GM21529 (cell line): ENCODE results near the gene NDUFA9.

Experiments
- ATAC-seq: cut with Tn5 transposase; IDR thresholded peaks from one replicate; pipeline ENCODE4 v1.9.1; 2021; ENCODE audit not compliant: unreplicated experiment

Gene NDUFA9

GRCh38 chr12:4648501-4649357 lies at the start of gene NDUFA9, which contains the start of gene AKAP3:
NDUFA9 (plus strand) TSS chr12:4649114; CDS start chr12:4649127, 13 bp downstream.
AKAP3 (minus strand) TSS chr12:4649051; CDS start chr12:4638196, 10,855 bp downstream.
- ATAC-seq = peak; percentile 77

DNA sequence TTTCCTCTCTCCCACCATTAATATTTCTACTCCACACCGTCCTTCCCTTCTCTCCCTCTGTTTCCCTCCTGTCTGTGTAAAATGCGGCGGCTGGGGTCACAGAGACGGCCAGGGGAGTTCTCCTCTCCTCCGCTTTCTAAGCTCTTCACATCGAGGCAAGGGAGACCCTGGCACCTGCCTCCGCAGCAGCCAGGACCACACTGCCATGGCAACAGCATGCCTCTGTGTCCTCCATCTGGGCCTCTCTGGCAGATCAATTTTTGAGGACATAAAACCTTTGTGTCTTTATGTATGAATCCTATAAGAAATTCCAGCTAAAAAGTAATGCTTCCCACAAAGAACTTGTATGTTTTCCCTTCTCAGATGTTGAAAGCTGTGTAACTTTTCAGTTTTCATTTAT lies 45.5 kb upstream of the NDUFA9 start:
- ATAC-seq = no peak

GRCh38 chr12:4603946-4604345 lies 45.0 kb upstream of the NDUFA9 start:
- ATAC-seq = no peak

DNA sequence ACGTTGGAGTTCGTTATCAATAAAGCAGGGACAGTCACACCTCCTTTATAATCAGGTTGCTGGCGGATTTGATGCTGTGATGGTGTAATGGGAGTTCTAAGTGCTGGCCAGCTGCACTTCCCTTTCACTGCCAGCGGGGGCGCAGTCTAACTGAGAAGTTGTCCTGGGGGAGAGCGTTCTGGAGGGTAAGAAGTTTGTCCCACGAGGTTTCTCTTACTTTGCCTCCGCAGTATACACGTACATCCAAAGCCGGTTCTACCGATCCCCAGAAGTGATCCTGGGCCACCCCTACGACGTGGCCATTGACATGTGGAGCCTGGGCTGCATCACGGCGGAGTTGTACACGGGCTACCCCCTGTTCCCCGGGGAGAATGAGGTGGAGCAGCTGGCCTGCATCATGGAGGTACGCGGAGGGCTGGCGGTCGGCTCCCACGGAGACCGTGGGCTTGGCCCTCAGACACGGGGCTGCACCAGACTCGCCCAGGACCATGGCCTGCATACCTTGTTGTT lies 44.2 kb upstream of the NDUFA9 start:
- peak; percentile 93 for ATAC-seq

DNA sequence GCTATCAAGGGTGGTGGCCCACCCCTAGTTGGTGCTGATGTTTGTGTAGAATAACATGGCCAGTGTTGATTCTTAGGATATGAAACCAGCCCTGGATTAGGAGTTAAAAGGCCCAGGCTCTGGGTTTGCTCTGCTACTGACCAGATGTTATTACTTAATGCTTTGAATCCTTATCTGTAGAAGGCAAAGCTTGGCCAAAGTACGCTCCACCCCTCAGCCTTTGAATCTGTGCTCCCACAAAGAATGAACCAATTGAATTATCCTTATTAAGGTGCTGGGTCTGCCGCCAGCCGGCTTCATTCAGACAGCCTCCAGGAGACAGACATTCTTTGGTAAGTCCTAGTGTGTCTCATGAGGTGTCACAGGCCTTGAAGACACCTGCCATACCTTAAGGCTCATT lies 41.9 kb upstream of the NDUFA9 start:
- no peak for ATAC-seq

GRCh38 chr12:4609071-4609470 lies 39.8 kb upstream of the NDUFA9 start:
- ATAC-seq = no peak

- no peak for ATAC-seq
Measured at GRCh38 chr12:4610481-4610880, 38.4 kb upstream of the NDUFA9 start.

GRCh38 chr12:4615667-4616066 lies 33.2 kb upstream of the NDUFA9 start:
- ATAC-seq = no peak

DNA sequence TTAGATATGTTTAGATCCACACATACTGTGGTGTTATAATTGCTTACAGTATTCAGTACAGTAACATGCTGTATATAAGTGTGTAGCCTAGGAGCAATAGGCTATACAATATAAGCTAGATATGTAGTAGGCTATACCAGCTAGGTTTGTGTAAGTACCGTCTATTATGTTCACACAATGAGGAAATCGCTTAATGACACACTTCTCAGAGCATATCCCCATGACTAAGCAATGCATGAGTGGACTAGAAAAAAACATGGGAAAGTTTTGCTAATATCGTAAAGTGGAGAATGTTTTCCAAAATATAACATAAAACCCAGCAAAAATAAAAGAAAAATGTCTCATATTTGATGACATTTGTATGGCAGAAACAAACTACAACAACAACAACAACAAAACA lies 27.4 kb upstream of the NDUFA9 start:
- no peak for ATAC-seq

DNA sequence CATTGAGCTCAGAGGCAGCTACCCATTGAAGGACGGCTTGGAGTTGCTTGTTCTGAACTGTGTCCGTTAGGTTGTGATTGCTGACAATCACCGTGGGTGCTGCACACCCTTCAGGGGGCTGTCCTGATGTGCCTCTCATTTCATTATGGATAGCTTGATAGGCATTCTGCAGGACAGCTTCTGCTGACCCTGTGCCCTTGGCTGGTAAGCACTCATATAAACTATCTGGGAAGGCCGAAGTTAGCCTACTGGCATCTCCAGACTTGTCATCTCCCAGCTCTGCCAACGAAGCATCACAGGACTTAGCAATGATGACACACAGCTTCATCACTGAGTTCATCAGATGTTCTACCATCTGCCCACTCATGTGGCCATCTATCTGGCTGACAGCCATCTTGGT lies 22.4 kb upstream of the NDUFA9 start:
- ATAC-seq = no peak

DNA sequence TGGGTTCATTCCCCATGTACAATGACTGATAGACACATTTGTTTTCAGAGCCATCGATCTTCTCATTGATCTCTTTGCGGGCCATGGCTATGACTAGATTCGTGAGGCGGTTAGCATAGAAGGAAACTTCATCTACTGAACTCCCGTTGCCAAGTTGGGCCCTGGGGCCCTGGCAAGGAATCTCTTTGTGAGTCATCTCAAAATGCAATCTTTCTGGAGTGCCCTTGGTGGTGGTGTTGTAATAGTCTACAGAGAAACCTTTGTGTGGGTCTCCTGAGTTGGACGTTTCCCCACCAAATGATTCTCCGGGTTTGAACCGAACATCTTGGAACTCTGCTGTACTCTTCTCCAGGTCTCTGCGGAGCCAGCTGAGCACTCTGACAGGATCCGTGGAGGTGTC lies 20.5 kb upstream of the NDUFA9 start:
- no peak for ATAC-seq

DNA sequence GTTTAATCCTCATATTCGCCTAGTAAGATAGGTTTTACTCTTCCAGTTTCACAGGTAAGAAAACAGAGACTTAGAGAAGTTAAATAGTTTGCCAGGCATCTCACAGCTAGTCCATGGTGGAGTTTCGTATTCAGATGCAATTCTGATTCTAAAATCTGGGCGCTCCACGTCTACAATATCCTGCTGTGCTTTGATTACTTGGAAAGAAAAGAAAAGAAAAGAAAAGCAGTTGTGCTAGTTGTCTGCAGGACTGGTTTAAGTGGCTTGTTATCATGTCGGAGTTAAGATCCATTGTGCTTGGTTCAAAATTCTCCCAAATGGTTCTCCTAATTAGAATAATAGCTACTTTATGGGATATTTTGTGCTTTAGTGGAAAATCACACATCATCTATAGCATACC lies 18.7 kb upstream of the NDUFA9 start:
- ATAC-seq = no peak

DNA sequence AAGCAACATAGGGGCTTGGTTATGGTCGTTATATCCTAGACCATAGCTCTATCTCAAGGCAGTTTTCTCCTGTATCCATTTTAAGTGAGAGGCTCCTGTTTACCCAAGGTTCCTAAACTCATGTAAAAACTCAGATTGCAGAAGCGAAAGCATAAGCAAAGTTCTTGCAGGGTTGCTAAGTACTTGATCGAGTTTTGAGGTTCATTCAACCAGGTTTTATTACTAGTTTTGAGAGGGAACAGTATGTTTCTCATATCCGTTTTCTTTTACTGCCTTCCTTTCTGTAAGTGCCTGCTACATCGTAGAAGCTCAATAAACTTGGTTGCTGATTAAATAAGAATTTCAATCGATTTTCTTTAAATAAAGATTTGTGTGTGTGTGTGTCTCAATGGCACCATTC lies 5.2 kb upstream of the NDUFA9 start:
- ATAC-seq = peak; percentile 57

- no peak for ATAC-seq
Measured at GRCh38 chr12:4645023-4645422, 3.9 kb upstream of the NDUFA9 start.

- ATAC-seq = peak; percentile 41
Measured at GRCh38 chr12:4648104-4648500, 812 bp upstream of the NDUFA9 start.

DNA sequence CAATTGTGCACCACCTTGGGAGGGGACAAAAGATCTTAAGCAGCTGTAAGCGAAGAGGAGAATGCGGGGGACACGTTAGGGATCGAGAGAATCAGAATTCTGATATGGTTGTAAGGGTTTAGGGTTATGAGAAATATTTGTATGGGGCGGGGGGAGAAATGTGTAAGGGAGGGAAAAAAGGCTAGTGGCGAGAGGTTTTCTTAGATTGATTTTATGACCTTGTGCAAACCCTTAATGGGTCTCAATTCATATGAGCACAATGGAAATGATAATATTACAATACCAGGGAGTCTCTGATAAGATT lies 396 bp downstream of the NDUFA9 start:
- no peak for ATAC-seq

- no peak for ATAC-seq
Measured at GRCh38 chr12:4653257-4653656, 4.3 kb downstream of the NDUFA9 start.

GRCh38 chr12:4653691-4654090 lies 4.8 kb downstream of the NDUFA9 start:
- no peak for ATAC-seq

DNA sequence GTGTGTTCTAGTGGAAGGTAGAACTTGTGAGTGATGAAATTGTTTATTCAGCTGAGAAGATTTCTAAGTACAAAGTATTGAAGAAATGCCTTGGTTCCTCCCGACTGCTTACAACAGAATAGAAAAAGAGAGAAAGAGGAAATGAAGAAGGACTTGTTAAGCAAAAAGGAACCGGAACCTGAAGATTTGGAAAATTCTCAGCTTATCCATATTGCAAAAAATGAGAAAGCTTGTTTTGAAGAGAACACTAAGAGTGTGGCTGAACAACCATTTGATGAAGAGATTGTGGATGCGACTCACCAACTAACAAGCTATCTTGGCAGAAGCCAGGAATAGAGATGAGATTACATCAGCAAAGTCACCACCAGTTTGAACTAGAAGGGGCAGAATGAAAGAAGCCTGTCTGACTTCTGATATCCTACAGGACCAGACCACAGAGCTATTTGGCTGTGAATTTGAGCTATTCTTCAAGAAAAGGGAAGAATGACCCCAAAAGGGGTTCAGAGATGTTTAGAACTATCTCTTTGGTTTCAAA lies 15.1 kb downstream of the NDUFA9 start:
- ATAC-seq = no peak

- ATAC-seq = no peak
Measured at GRCh38 chr12:4665236-4665635, 16.3 kb downstream of the NDUFA9 start.

DNA sequence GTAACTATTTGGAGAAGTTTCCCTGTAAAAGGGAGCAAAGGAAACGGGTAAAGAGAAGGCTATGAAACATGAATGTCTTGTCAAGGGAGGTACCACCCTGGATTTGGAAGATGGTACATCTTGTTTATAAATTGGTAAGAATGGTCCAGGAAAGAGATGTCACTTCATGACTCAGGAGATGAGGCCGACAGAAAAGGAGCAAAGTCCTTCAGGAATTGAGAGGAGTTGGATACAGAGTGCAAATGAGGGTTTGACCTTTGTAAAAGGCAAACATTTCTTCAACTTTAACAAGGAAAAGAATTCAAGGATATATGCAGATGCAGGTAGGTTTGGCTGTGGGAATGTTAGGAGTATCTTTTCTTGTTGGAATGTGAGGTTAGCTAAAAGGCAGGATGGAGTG lies 30.8 kb downstream of the NDUFA9 start:
- ATAC-seq = no peak

DNA sequence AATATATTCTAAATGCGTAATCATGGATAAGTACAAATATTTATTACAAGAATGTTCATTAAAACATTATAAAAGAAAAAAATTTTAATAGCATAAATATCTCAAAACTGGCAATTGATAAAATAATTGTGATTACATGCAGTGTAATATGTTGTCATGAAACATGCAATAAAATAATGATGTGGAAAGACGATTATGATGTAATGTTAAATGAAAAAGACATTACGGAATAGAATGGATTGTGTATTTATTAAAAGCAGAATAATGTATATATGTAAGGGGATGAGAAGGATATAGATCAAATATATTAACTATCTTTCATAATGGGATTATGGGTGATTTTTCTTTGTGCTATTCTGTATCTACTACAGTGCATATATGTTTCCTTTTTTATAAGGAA lies 32.8 kb downstream of the NDUFA9 start:
- no peak for ATAC-seq

GRCh38 chr12:4685317-4685716 lies 36.4 kb downstream of the NDUFA9 start:
- ATAC-seq = no peak
